Keratinocyte (primary cell): ENCODE data around the gene MYBPC2. TPM values are rescaled to one million over a fixed set of nuclear protein-coding genes. Genes with fewer than 3 reads are reported as not detected.

Experiments used
- DNase-seq: peaks from one replicate; pipeline ENCODE4 v3.0.0-alpha.2; 2011; ENCODE audit warnings: low read depth, missing footprints, low spot score
- FAIRE-seq: peaks from 2 replicates; lab custom pipeline; 2011; peaks lifted over from hg19 to GRCh38; lab: Jason Lieb, UNC
- H2AFZ ChIP-seq: 2 replicates; pipeline ENCODE4 v1.6.0; 2012; ENCODE audit warnings: low read length, control low read depth, inconsistent platforms; ENCODE audit not compliant: control insufficient read depth
- H3K27ac ChIP-seq: 2 replicates; pipeline ENCODE4 v1.5.1; 2011; ENCODE audit warnings: low read length; ENCODE audit not compliant: control insufficient read depth, insufficient read depth
- H3K27me3 ChIP-seq: 3 replicates; pipeline ENCODE4 v1.6.0; 2011; ENCODE audit warnings: low read length; ENCODE audit not compliant: control insufficient read depth, insufficient read depth; ENCODE audit errors: extremely low read depth
- H3K36me3 ChIP-seq, 2 experiments: 2 replicates in 1 of 2; 3 replicates in 1 of 2; pipeline ENCODE4 v1.5.1; 2011; ENCODE audit warnings: low read length in 2 of 2, mild to moderate bottlenecking in 1 of 2; ENCODE audit not compliant: control insufficient read depth in 2 of 2, insufficient read depth in 2 of 2; ENCODE audit errors: extremely low read depth in 1 of 2
- H3K4me1 ChIP-seq: 3 replicates; pipeline ENCODE4 v1.5.1; 2011; ENCODE audit warnings: low read length; ENCODE audit not compliant: control insufficient read depth, insufficient read depth; ENCODE audit errors: extremely low read depth
- H3K4me2 ChIP-seq: 3 replicates; pipeline ENCODE4 v1.6.0; 2011; ENCODE audit warnings: low read depth, low read length; ENCODE audit not compliant: control insufficient read depth, insufficient read depth; ENCODE audit errors: extremely low read depth
- H3K4me3 ChIP-seq, 3 experiments: fragments of 200-600 bp in 1 of 3; sonication (generic) in 1 of 3; 2 replicates in 2 of 3; 3 replicates in 1 of 3; pipeline ENCODE4 v1.5.1; 2011 to 2016; ENCODE audit warnings: low read length in 3 of 3, mild to moderate bottlenecking in 3 of 3, control low read depth in 2 of 3, inconsistent platforms in 1 of 3, low read depth in 1 of 3, mixed read lengths in 1 of 3, mixed run types in 1 of 3, moderate library complexity in 1 of 3; ENCODE audit not compliant: control insufficient read depth in 2 of 3, insufficient read depth in 2 of 3; ENCODE audit errors: extremely low read depth in 1 of 3
- H3K79me2 ChIP-seq: 2 replicates; pipeline ENCODE4 v1.6.0; 2012; ENCODE audit warnings: low read length; ENCODE audit not compliant: control insufficient read depth, insufficient read depth
- H3K9ac ChIP-seq: 3 replicates; pipeline ENCODE4 v1.6.0; 2011; ENCODE audit warnings: low read length; ENCODE audit not compliant: control insufficient read depth, insufficient read depth; ENCODE audit errors: extremely low read depth
- H3K9me1 ChIP-seq: 3 replicates; pipeline ENCODE4 v1.6.0; 2011; ENCODE audit warnings: low read length; ENCODE audit not compliant: control insufficient read depth, insufficient read depth; ENCODE audit errors: extremely low read depth
- H3K9me3 ChIP-seq: 2 replicates; pipeline ENCODE4 v1.5.1; 2012; ENCODE audit warnings: low read depth, low read length; ENCODE audit not compliant: control insufficient read depth
- H4K20me1 ChIP-seq: 3 replicates; pipeline ENCODE4 v1.6.0; 2011; ENCODE audit warnings: low read length; ENCODE audit not compliant: control insufficient read depth, insufficient read depth; ENCODE audit errors: extremely low read depth
- EZH2 ChIP-seq: IDR thresholded peaks from one replicate; pipeline ENCODE4 v1.6.1; 2012; ENCODE audit warnings: inconsistent platforms, mild to moderate bottlenecking, low read length, moderate library complexity
- dilution Hi-C: fragments of 300-500 bp; cut with MboI; formaldehyde crosslinking; loops from one replicate; pipeline ENCODE4 v1.7.0; 2020; ENCODE audit warnings: low sequenced_read_pairs; ENCODE audit not compliant: extremely low pct_ligation_motif_present
- polyA plus RNA-seq, 5 experiments: library from polyadenylated mRNA; depleted of rRNA in 3 of 5; stranded (reverse) in 3 of 5; stranded (forward) in 1 of 5; unstranded in 1 of 5; fragments of >200 nt; gene quantifications; 1 replicate in 1 of 5; 2 replicates in 3 of 5; 3 replicates in 1 of 5; pipeline versions ENCODE4 v1.2.1 to v1.2.3, GENCODE V29; 2011 to 2012; ENCODE audit warnings: missing spikeins in 2 of 5, low read depth in 1 of 5, low replicate concordance in 1 of 5
- TF ChIP-seq, protein P1 (sequence below), 3 experiments: IDR thresholded peaks in 1 of 3; conservative IDR thresholded peaks in 1 of 3; optimal IDR thresholded peaks in 1 of 3; 2 replicates in 2 of 3; 3 replicates in 1 of 3; pipeline versions ENCODE3 to v1.5.1; 2011; ENCODE audit warnings: low read length in 3 of 3, mild to moderate bottlenecking in 3 of 3, moderate library complexity in 2 of 3, control low read depth in 1 of 3, inconsistent platforms in 1 of 3; ENCODE audit not compliant: insufficient read depth in 2 of 3; ENCODE audit errors: extremely low read depth in 1 of 3

MYBPC2 gene
- polyA plus RNA-seq, 1 donor (not counting 4 experiments of a cell fraction or from before 2014, with no cell fraction given) = not detected

- Histone ChIP-seq H3K9me3 (no peaks in the 10 kb centered on the region), H2AFZ (no peak overlapping the region), H3K4me2 (no peak overlapping the region), H3K27me3 (no peaks in the 10 kb centered on the region), H3K79me2 (no peaks in the 10 kb centered on the region), H3K9ac (no peak overlapping the region), H3K36me3 (no peaks in the 10 kb centered on the region), H4K20me1 (no peaks in the 10 kb centered on the region), H3K27ac (no peak overlapping the region), H3K4me1 (no peaks in the 10 kb centered on the region), H3K4me3 (no peak overlapping the region), H3K9me1 (no peaks in the 10 kb centered on the region)
- TF ChIP-seq EZH2 = no peak
- TF ChIP-seq, protein P1, sequence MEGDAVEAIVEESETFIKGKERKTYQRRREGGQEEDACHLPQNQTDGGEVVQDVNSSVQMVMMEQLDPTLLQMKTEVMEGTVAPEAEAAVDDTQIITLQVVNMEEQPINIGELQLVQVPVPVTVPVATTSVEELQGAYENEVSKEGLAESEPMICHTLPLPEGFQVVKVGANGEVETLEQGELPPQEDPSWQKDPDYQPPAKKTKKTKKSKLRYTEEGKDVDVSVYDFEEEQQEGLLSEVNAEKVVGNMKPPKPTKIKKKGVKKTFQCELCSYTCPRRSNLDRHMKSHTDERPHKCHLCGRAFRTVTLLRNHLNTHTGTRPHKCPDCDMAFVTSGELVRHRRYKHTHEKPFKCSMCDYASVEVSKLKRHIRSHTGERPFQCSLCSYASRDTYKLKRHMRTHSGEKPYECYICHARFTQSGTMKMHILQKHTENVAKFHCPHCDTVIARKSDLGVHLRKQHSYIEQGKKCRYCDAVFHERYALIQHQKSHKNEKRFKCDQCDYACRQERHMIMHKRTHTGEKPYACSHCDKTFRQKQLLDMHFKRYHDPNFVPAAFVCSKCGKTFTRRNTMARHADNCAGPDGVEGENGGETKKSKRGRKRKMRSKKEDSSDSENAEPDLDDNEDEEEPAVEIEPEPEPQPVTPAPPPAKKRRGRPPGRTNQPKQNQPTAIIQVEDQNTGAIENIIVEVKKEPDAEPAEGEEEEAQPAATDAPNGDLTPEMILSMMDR (optimal IDR thresholded peaks at IDR 0.05 in 1 of 3, IDR thresholded peaks at IDR 0.05 in 1 of 3, conservative IDR thresholded peaks at IDR 0.05 in 1 of 3; ENCODE audit: extremely low read depth in 1 of 3, insufficient read depth in 2 of 3, low read length in 3 of 3) = no peak
- FAIRE-seq (no peak), DNase-seq (no peak)
- dilution Hi-C loops = no loop called here
These were observed 26.4 kb downstream of the MYBPC2 start for GRCh38 chr19:50459067-50459456.

DNA sequence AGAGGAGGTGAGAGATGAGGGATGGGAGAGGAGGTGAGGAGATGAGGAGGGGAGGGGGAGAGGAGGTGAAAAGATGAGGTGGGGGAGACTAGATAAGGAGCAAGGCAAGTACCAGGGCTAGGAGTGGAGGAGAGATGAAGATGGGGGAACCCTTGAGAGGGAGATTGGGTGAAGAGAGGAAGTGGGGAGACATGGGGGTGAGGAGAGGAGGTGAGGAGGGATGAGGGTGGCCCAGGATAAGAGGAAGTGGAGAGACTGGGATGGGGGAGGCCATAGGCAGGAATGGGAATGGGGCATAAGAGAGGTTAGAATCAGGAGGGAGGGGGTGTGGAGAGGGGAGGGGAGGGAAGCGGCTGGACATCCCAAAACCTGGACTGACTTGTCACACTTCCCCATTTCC lies 26.9 kb downstream of the MYBPC2 start:
- dilution Hi-C loops = no loop called here

More for the DNA sequence above, 26.9 kb downstream of the MYBPC2 start:
- TF ChIP-seq EZH2 = no peak
- TF ChIP-seq, protein P1 (optimal IDR thresholded peaks at IDR 0.05 in 1 of 3, IDR thresholded peaks at IDR 0.05 in 1 of 3, conservative IDR thresholded peaks at IDR 0.05 in 1 of 3; ENCODE audit: extremely low read depth in 1 of 3, insufficient read depth in 2 of 3, low read length in 3 of 3) = no peak
- Histone ChIP-seq H3K27me3 (no peaks in the 10 kb centered on the region), H2AFZ (no peak overlapping the region), H3K9me3 (no peaks in the 10 kb centered on the region), H3K4me3 (no peak overlapping the region), H3K79me2 (no peaks in the 10 kb centered on the region), H3K4me1 (no peaks in the 10 kb centered on the region), H3K9me1 (no peaks in the 10 kb centered on the region), H3K27ac (no peak overlapping the region), H3K9ac (no peak overlapping the region), H3K4me2 (no peak overlapping the region), H4K20me1 (no peaks in the 10 kb centered on the region), H3K36me3 (no peaks in the 10 kb centered on the region)
- DNase-seq (no peak), FAIRE-seq (no peak)
